ENCODE measurements around the gene GJC1.
"Not testable (repeated sequence)": the region's sequence is repeated elsewhere in the genome, so short reads cannot be mapped to it uniquely, and the experiment has no call there.

GJC1 gene

GRCh38 chr17:44830359-44831288 lies 537 bp upstream of the GJC1 start:
- Mint-ChIP-seq H3K4me1 (peaks cover 50% of the 10 kb centered on the region), H3K27ac (peak overlapping the region; percentile 90), H3K9me3 (peaks cover 5% of the 10 kb centered on the region), H3K36me3 (ENCODE audit: low read depth) (no peaks in the 10 kb centered on the region), H3K27me3 (ENCODE audit: low read depth, poor library complexity) (peaks cover 5% of the 10 kb centered on the region), H3K4me3 (peak overlapping the region; percentile 86)
- no peak for DNase-seq
- TF ChIP-seq CTCF (IDR thresholded peaks at IDR 0.05): no peak

- Mint-ChIP-seq H3K36me3 (ENCODE audit: low read depth) (peaks cover 9% of the 10 kb centered on the region), H3K27ac (peak overlapping the region; percentile 98), H3K27me3 (ENCODE audit: low read depth, poor library complexity) (peaks cover 3% of the 10 kb centered on the region), H3K4me1 (peaks cover 50% of the 10 kb centered on the region), H3K4me3 (peak overlapping the region; percentile 99), H3K9me3 (peaks cover 8% of the 10 kb centered on the region)
- DNase-seq: no peak
- no peak for TF ChIP-seq CTCF (IDR thresholded peaks at IDR 0.05)
Observed at GRCh38 chr17:44828919-44829522, 1.1 kb downstream of the GJC1 start.

- peaks cover 46% of the 10 kb centered on the region for H3K4me1 Mint-ChIP-seq
- peaks cover 9% of the 10 kb centered on the region for H3K9me3 Mint-ChIP-seq
- H3K36me3 Mint-ChIP-seq (ENCODE audit: low read depth): peaks cover 16% of the 10 kb centered on the region
- peaks cover 3% of the 10 kb centered on the region for H3K27me3 Mint-ChIP-seq (ENCODE audit: low read depth, poor library complexity)
- TF ChIP-seq CTCF (IDR thresholded peaks at IDR 0.05): no peak
- peak overlapping the region; percentile 99 for H3K4me3 Mint-ChIP-seq
- peak overlapping the region; percentile 56 for H3K27ac Mint-ChIP-seq
- no peak for DNase-seq
Observed at GRCh38 chr17:44827863-44828262, 2.2 kb downstream of the GJC1 start.

GRCh38 chr17:44826123-44826790 lies 3.8 kb downstream of the GJC1 start:
- H3K36me3 Mint-ChIP-seq (ENCODE audit: low read depth): peaks cover 22% of the 10 kb centered on the region

GRCh38 chr17:44825236-44825635 lies 4.9 kb downstream of the GJC1 start:
- not testable (repeated sequence) for H3K27me3 Mint-ChIP-seq (ENCODE audit: low read depth, poor library complexity); DNase-seq
- peaks cover 27% of the 10 kb centered on the region for H3K4me1 Mint-ChIP-seq

More at GRCh38 chr17:44826123-44826790, 3.8 kb downstream of the GJC1 start:
- TF ChIP-seq CTCF (IDR thresholded peaks at IDR 0.05): no peak
- DNase-seq: no peak
- peaks cover 12% of the 10 kb centered on the region for H3K9me3 Mint-ChIP-seq
- H3K4me1 Mint-ChIP-seq: peaks cover 34% of the 10 kb centered on the region
- no peak overlapping the region for H3K4me3 Mint-ChIP-seq
- peaks cover 3% of the 10 kb centered on the region for H3K27me3 Mint-ChIP-seq (ENCODE audit: low read depth, poor library complexity)
- H3K27ac Mint-ChIP-seq: no peak overlapping the region

GRCh38 chr17:44820631-44821212 lies 9.4 kb downstream of the GJC1 start:
- H3K27me3 Mint-ChIP-seq (ENCODE audit: low read depth, poor library complexity): peaks cover 3% of the 10 kb centered on the region
- TF ChIP-seq CTCF (IDR thresholded peaks at IDR 0.05): no peak
- H3K4me1 Mint-ChIP-seq: no peaks in the 10 kb centered on the region
- H3K36me3 Mint-ChIP-seq (ENCODE audit: low read depth): peaks cover 60% of the 10 kb centered on the region
- no peak overlapping the region for H3K4me3 Mint-ChIP-seq
- H3K9me3 Mint-ChIP-seq: peaks cover 12% of the 10 kb centered on the region
- no peak for DNase-seq
- no peak overlapping the region for H3K27ac Mint-ChIP-seq

More at GRCh38 chr17:44825236-44825635, 4.9 kb downstream of the GJC1 start:
- H3K4me3 Mint-ChIP-seq, H3K27ac Mint-ChIP-seq: not testable (repeated sequence)
- peaks cover 12% of the 10 kb centered on the region for H3K9me3 Mint-ChIP-seq
- peaks cover 31% of the 10 kb centered on the region for H3K36me3 Mint-ChIP-seq (ENCODE audit: low read depth)

- DNase-seq, H3K9me3 Mint-ChIP-seq: not testable (repeated sequence)
- H3K36me3 Mint-ChIP-seq (ENCODE audit: low read depth): peaks cover 68% of the 10 kb centered on the region
Observed at GRCh38 chr17:44818508-44818907, 11.6 kb downstream of the GJC1 start.

More at GRCh38 chr17:44818508-44818907, 11.6 kb downstream of the GJC1 start:
- H3K4me3 Mint-ChIP-seq; H3K4me1 Mint-ChIP-seq; H3K27me3 Mint-ChIP-seq (ENCODE audit: low read depth, poor library complexity): not testable (repeated sequence)
- peak overlapping the region; percentile 20 for H3K27ac Mint-ChIP-seq

Data from nephron progenitor cell (in vitro differentiated cells).